Mucosa of stomach (tissue), 1 donor: Measurements from ENCODE around the gene PI4KA.
"Not testable (repeated sequence)": the region's sequence is repeated elsewhere in the genome, so short reads cannot be mapped to it uniquely, and the experiment has no call there.

Source experiments
- H3K27me3 ChIP-seq: one replicate; pipeline ENCODE4 v1.7.0; 2013; ENCODE audit warnings: mild to moderate bottlenecking, low read length; ENCODE audit not compliant: control insufficient read depth, insufficient read depth
- H3K36me3 ChIP-seq: one replicate; pipeline ENCODE4 v1.7.0; 2013; ENCODE audit warnings: low read length; ENCODE audit not compliant: control insufficient read depth, insufficient read depth
- H3K4me1 ChIP-seq: one replicate; pipeline ENCODE4 v1.7.0; 2013; ENCODE audit warnings: mild to moderate bottlenecking, low read length; ENCODE audit not compliant: control insufficient read depth, insufficient read depth
- H3K4me3 ChIP-seq: one replicate; pipeline ENCODE4 v1.7.0; 2013; ENCODE audit warnings: low read length
- H3K9ac ChIP-seq: one replicate; pipeline ENCODE4 v1.7.0; 2013; ENCODE audit warnings: mild to moderate bottlenecking, low read length, moderate library complexity
- H3K9me3 ChIP-seq: one replicate; pipeline ENCODE4 v1.7.0; 2013; ENCODE audit warnings: mild to moderate bottlenecking, low read length, moderate library complexity; ENCODE audit not compliant: control insufficient read depth
- donor health status: Pancreatic carcinoma.

The PI4KA gene

GRCh38 chr22:20836987-20837823 lies 21.4 kb downstream of the PI4KA start:
- Histone ChIP-seq H3K4me1 (peaks cover 17% of the 10 kb centered on the region), H3K27me3 (no peaks in the 10 kb centered on the region), H3K9ac (no peak overlapping the region), H3K4me3 (no peak overlapping the region), H3K9me3 (no peaks in the 10 kb centered on the region), H3K36me3 (no peaks in the 10 kb centered on the region)

- no peaks in the 10 kb centered on the region for H3K27me3 ChIP-seq
- no peak overlapping the region for H3K4me3 ChIP-seq
- no peaks in the 10 kb centered on the region for H3K4me1 ChIP-seq
- no peaks in the 10 kb centered on the region for H3K9me3 ChIP-seq
- no peaks in the 10 kb centered on the region for H3K36me3 ChIP-seq
- H3K9ac ChIP-seq: no peak overlapping the region
These were observed 23.9 kb downstream of the PI4KA start for GRCh38 chr22:20834725-20835124.

GRCh38 chr22:20834206-20834605 lies 24.4 kb downstream of the PI4KA start:
- no peaks in the 10 kb centered on the region for H3K36me3 ChIP-seq
- H3K27me3 ChIP-seq: no peaks in the 10 kb centered on the region
- no peaks in the 10 kb centered on the region for H3K4me1 ChIP-seq
- H3K9me3 ChIP-seq: no peaks in the 10 kb centered on the region
- H3K9ac ChIP-seq: no peak overlapping the region
- H3K4me3 ChIP-seq: no peak overlapping the region

GRCh38 chr22:20833225-20833665 lies 25.4 kb downstream of the PI4KA start:
- Histone ChIP-seq H3K27me3 (no peaks in the 10 kb centered on the region), H3K4me3 (no peak overlapping the region), H3K9ac (no peak overlapping the region), H3K4me1 (no peaks in the 10 kb centered on the region), H3K36me3 (no peaks in the 10 kb centered on the region), H3K9me3 (no peaks in the 10 kb centered on the region)

GRCh38 chr22:20829491-20830134 lies 29.0 kb downstream of the PI4KA start:
- Histone ChIP-seq H3K9ac (no peak overlapping the region), H3K27me3 (no peaks in the 10 kb centered on the region), H3K9me3 (no peaks in the 10 kb centered on the region), H3K36me3 (no peaks in the 10 kb centered on the region), H3K4me1 (no peaks in the 10 kb centered on the region), H3K4me3 (no peak overlapping the region)

GRCh38 chr22:20826373-20827152 lies 32.0 kb downstream of the PI4KA start:
- not testable (repeated sequence) for H3K4me1 ChIP-seq, H3K27me3 ChIP-seq, H3K4me3 ChIP-seq, H3K9ac ChIP-seq, H3K9me3 ChIP-seq, H3K36me3 ChIP-seq

GRCh38 chr22:20825624-20826023 lies 33.0 kb downstream of the PI4KA start:
- Histone ChIP-seq H3K4me1 (no peaks in the 10 kb centered on the region), H3K4me3 (no peak overlapping the region), H3K9ac (no peak overlapping the region), H3K36me3 (no peaks in the 10 kb centered on the region), H3K9me3 (no peaks in the 10 kb centered on the region), H3K27me3 (no peaks in the 10 kb centered on the region)

- not testable (repeated sequence) for H3K36me3 ChIP-seq, H3K27me3 ChIP-seq, H3K9ac ChIP-seq, H3K4me1 ChIP-seq, H3K4me3 ChIP-seq, H3K9me3 ChIP-seq
These were observed 33.4 kb downstream of the PI4KA start for GRCh38 chr22:20825216-20825615.

- H3K4me1 ChIP-seq: no peaks in the 10 kb centered on the region
- no peaks in the 10 kb centered on the region for H3K36me3 ChIP-seq
- H3K9ac ChIP-seq: no peak overlapping the region
- no peaks in the 10 kb centered on the region for H3K27me3 ChIP-seq
- no peak overlapping the region for H3K4me3 ChIP-seq
- H3K9me3 ChIP-seq: no peaks in the 10 kb centered on the region
These were observed 35.3 kb downstream of the PI4KA start for GRCh38 chr22:20823264-20823663.

- H3K27me3 ChIP-seq: no peaks in the 10 kb centered on the region
- H3K9me3 ChIP-seq: no peaks in the 10 kb centered on the region
- H3K36me3 ChIP-seq: no peaks in the 10 kb centered on the region
- H3K4me1 ChIP-seq: no peaks in the 10 kb centered on the region
- H3K4me3 ChIP-seq: no peak overlapping the region
- H3K9ac ChIP-seq: no peak overlapping the region
These were observed 36.4 kb downstream of the PI4KA start for GRCh38 chr22:20822240-20822639.

GRCh38 chr22:20821717-20822239 lies 36.8 kb downstream of the PI4KA start:
- H3K9me3 ChIP-seq, H3K36me3 ChIP-seq, H3K4me3 ChIP-seq, H3K27me3 ChIP-seq, H3K4me1 ChIP-seq, H3K9ac ChIP-seq: not testable (repeated sequence)

- no peak overlapping the region for H3K4me3 ChIP-seq
- no peaks in the 10 kb centered on the region for H3K36me3 ChIP-seq
- no peaks in the 10 kb centered on the region for H3K4me1 ChIP-seq
- no peaks in the 10 kb centered on the region for H3K9me3 ChIP-seq
- H3K9ac ChIP-seq: no peak overlapping the region
- no peaks in the 10 kb centered on the region for H3K27me3 ChIP-seq
These were observed 39.1 kb downstream of the PI4KA start for GRCh38 chr22:20819471-20819870.
